Neural cell (in vitro differentiated cells): ENCODE data around the gene SLC4A4. TPM values are rescaled to one million over a fixed set of nuclear protein-coding genes. Genes with fewer than 3 reads are reported as not detected.

Experiments used
- H2AFZ ChIP-seq: fragments of 200-600, 300-800 bp; sonication (generic), shearing (Covaris generic); 2 replicates; pipeline ENCODE4 v1.6.0; 2014; ENCODE audit warnings: low read depth, mild to moderate bottlenecking, antibody characterized with exemption, low read length, moderate library complexity
- H3F3A ChIP-seq: fragments of 200-600 bp; shearing (Covaris generic); 2 replicates; pipeline ENCODE4 v1.6.1; 2016; ENCODE audit warnings: mild to moderate bottlenecking, moderate library complexity, mixed read lengths, antibody characterized with exemption, low read length; ENCODE audit not compliant: insufficient read depth, poor library complexity, severe bottlenecking
- H3K27ac ChIP-seq: fragments of 200-600, 300-800 bp; sonication (generic), shearing (Covaris generic); 2 replicates; pipeline ENCODE4 v1.5.1; 2014; ENCODE audit warnings: mild to moderate bottlenecking, low read length, moderate library complexity
- H3K27me3 ChIP-seq: fragments of 300-800, 200-600 bp; sonication (generic), shearing (Covaris generic); 2 replicates; pipeline ENCODE4 v1.6.0; 2014; ENCODE audit warnings: mild to moderate bottlenecking, low read depth, low read length, moderate library complexity; ENCODE audit not compliant: insufficient read depth
- H3K36me3 ChIP-seq: fragments of 300-800, 200-600 bp; sonication (generic), shearing (Covaris generic); 2 replicates; pipeline ENCODE4 v1.5.1; 2014; ENCODE audit warnings: mild to moderate bottlenecking, antibody characterized with exemption, low read length, moderate library complexity; ENCODE audit not compliant: insufficient read depth
- H3K4me2 ChIP-seq: fragments of 300-800, 200-600 bp; sonication (generic), shearing (Covaris generic); 2 replicates; pipeline ENCODE4 v1.6.0; 2014; ENCODE audit warnings: mild to moderate bottlenecking, low read length
- H3K4me3 ChIP-seq: fragments of 300-800, 200-600 bp; sonication (generic), shearing (Covaris generic); 2 replicates; pipeline ENCODE4 v1.5.1; 2014; ENCODE audit warnings: mild to moderate bottlenecking, low read length, moderate library complexity
- H3K79me2 ChIP-seq: fragments of 200-600 bp; shearing (Covaris generic); replicated peaks from 2 replicates; pipeline ENCODE4 v1.6.0; 2014; ENCODE audit warnings: mild to moderate bottlenecking, low read length, moderate library complexity; ENCODE audit not compliant: insufficient read depth
- H3K9ac ChIP-seq: fragments of 300-800, 200-600 bp; sonication (generic), shearing (Covaris generic); 2 replicates; pipeline ENCODE4 v1.6.1; 2016; ENCODE audit warnings: mild to moderate bottlenecking, low read length, mixed read lengths
- H3K9me2 ChIP-seq: fragments of 200-600 bp; shearing (Covaris generic); 2 replicates; pipeline ENCODE4 v1.6.1; 2016; ENCODE audit warnings: mild to moderate bottlenecking, low read length, mixed read lengths; ENCODE audit not compliant: insufficient read depth
- H3K9me3 ChIP-seq: fragments of 200-600, 300-800 bp; sonication (generic), shearing (Covaris generic); 2 replicates; pipeline ENCODE4 v1.6.1; 2016; ENCODE audit warnings: mild to moderate bottlenecking, mixed run types, low read length, moderate library complexity, mixed read lengths
- H4K20me1 ChIP-seq: fragments of 200-600 bp; shearing (Covaris generic); 2 replicates; pipeline ENCODE4 v1.6.1; 2016; ENCODE audit warnings: mild to moderate bottlenecking, mixed run types; ENCODE audit not compliant: insufficient read depth
- EP300 ChIP-seq: fragments of 450-650 bp; conservative IDR thresholded peaks from 2 replicates; pipeline ENCODE4 v1.6.1; 2014; ENCODE audit warnings: antibody characterized with exemption, mild to moderate bottlenecking, moderate library complexity; ENCODE audit not compliant: poor library complexity, severe bottlenecking
- EZH2 ChIP-seq: fragments of 200-600, 300-800 bp; shearing (Covaris generic), sonication (generic); IDR thresholded peaks from 2 replicates; pipeline ENCODE4 v1.6.1; 2014; ENCODE audit warnings: antibody characterized with exemption, low read length, borderline replicate concordance, mild to moderate bottlenecking; ENCODE audit not compliant: insufficient read depth, poor library complexity, severe bottlenecking
- MXI1 ChIP-seq: fragments of 450-650 bp; conservative IDR thresholded peaks from 2 replicates; pipeline ENCODE4 v1.6.1; 2014; ENCODE audit warnings: antibody characterized with exemption, mild to moderate bottlenecking; ENCODE audit not compliant: poor library complexity, severe bottlenecking
- POLR2AphosphoS5 ChIP-seq: IDR thresholded peaks from 2 replicates; pipeline ENCODE4 v1.6.1; 2012
- RAD21 ChIP-seq: fragments of 450-650 bp; conservative IDR thresholded peaks from 2 replicates; pipeline ENCODE4 v1.6.1; 2014; ENCODE audit warnings: antibody characterized with exemption, mild to moderate bottlenecking, moderate library complexity
- REST ChIP-seq: IDR thresholded peaks from 2 replicates; pipeline ENCODE4 v1.6.1; 2012; ENCODE audit warnings: borderline replicate concordance
- SMC3 ChIP-seq: fragments of 450-650 bp; conservative IDR thresholded peaks from 2 replicates; pipeline ENCODE4 v1.6.1; 2014; ENCODE audit warnings: antibody characterized with exemption, mild to moderate bottlenecking, moderate library complexity; ENCODE audit not compliant: poor library complexity
- TAF1 ChIP-seq: IDR thresholded peaks from 2 replicates; pipeline ENCODE4 v1.6.1; 2012; ENCODE audit warnings: low read depth
- polyA plus RNA-seq: library from polyadenylated mRNA; depleted of rRNA; stranded (reverse); fragments of >200 nt; gene quantifications from 2 replicates; pipeline ENCODE4 v1.2.3, GENCODE V29; 2014
- TF ChIP-seq, protein P1 (sequence below): fragments of 450-650 bp; IDR thresholded peaks from 2 replicates; pipeline ENCODE4 v1.5.1; 2014; ENCODE audit warnings: antibody characterized with exemption, mild to moderate bottlenecking, moderate library complexity; ENCODE audit not compliant: poor library complexity, severe bottlenecking

Gene SLC4A4
- polyA plus RNA-seq, 1 donor from 2014 or later, result 9.2 TPM

DNA sequence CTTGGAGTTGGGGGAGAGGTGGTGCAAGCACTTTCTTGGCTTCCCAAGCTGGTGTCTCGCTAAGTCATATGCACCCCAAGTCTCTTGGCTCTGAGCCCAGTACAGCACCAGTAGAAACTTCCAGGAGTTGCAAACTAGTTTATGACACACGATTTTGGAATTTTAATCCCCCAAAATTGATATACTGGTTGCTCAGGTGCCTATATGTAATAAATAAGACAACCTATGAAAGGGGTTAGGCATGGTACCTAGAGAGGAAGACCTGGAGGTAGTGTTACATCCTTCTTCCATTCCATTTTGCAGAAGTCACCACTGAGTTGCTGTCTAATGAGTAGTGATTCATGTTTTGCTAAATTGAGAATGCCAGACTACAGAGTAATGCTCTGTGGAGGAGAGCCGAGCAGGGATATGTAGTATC, 4.3 kb upstream of the SLC4A4 start:
- no peaks in the 10 kb centered on the region for H3K9me2 ChIP-seq
- H2AFZ ChIP-seq, result no peak overlapping the region
- H3K27ac ChIP-seq, result no peak overlapping the region
- H4K20me1 ChIP-seq, result no peaks in the 10 kb centered on the region
- no peaks in the 10 kb centered on the region for H3K9me3 ChIP-seq
- H3K4me3 ChIP-seq, result no peak overlapping the region
- no peaks in the 10 kb centered on the region for H3K27me3 ChIP-seq
- no peak for TF ChIP-seq TAF1
- TF ChIP-seq REST, result no peak
- no peak for TF ChIP-seq EZH2
- TF ChIP-seq, protein P1, sequence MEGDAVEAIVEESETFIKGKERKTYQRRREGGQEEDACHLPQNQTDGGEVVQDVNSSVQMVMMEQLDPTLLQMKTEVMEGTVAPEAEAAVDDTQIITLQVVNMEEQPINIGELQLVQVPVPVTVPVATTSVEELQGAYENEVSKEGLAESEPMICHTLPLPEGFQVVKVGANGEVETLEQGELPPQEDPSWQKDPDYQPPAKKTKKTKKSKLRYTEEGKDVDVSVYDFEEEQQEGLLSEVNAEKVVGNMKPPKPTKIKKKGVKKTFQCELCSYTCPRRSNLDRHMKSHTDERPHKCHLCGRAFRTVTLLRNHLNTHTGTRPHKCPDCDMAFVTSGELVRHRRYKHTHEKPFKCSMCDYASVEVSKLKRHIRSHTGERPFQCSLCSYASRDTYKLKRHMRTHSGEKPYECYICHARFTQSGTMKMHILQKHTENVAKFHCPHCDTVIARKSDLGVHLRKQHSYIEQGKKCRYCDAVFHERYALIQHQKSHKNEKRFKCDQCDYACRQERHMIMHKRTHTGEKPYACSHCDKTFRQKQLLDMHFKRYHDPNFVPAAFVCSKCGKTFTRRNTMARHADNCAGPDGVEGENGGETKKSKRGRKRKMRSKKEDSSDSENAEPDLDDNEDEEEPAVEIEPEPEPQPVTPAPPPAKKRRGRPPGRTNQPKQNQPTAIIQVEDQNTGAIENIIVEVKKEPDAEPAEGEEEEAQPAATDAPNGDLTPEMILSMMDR, result no peak
- no peak for TF ChIP-seq RAD21
- no peak for TF ChIP-seq MXI1
- TF ChIP-seq POLR2AphosphoS5, result no peak
- no peak for TF ChIP-seq SMC3
- TF ChIP-seq EP300, result no peak
- H3K36me3 ChIP-seq, result no peaks in the 10 kb centered on the region
- H3K4me2 ChIP-seq, result no peak overlapping the region
- no peaks in the 10 kb centered on the region for H3F3A ChIP-seq
- no peak overlapping the region for H3K9ac ChIP-seq
- no peaks in the 10 kb centered on the region for H3K79me2 ChIP-seq

DNA sequence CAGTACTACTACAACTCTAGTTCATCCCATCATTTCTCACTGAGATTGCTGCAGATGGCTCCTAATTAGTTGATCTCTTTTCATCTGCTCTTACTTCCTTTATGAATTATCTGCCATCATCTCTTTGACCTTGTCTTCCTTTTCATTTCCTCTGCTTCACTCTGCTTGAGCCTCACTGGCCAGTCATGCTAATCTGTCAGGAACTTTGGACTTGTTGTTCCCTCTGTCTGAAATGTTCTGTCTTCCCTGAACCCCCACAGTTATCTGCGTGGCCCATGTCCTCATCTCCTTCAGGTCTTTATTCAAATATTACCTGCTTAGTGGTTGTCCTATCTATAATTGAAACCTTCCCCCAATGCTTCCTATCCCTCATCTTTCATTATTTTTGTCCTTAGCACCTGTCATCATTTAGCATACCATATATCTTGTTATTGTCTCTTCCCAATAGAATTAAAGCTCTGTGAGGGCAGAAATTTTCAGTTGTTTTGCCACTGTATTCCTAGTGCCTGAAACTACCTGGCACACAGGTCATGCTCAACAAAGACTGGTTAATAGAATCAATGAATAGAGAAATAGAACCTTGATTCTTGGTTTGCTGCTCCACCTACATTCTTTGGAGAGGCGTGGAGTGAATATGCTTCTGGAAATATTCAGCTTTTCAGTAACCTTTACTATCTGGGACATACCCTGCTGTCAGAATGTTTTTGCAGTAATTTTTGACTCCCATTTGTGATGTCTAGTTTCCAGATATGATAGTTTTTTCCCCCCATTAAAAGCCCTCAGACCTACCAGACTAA, 5.0 kb downstream of the SLC4A4 start:
- H3K9me3 ChIP-seq, result no peaks in the 10 kb centered on the region
- TF ChIP-seq POLR2AphosphoS5 (no peak), REST (no peak), SMC3 (no peak), RAD21 (no peak)
- TF ChIP-seq, protein P1, result no peak
- no peaks in the 10 kb centered on the region for H3K9me2 ChIP-seq
- no peaks in the 10 kb centered on the region for H3K36me3 ChIP-seq
- H3K9ac ChIP-seq, result no peak overlapping the region
- no peak overlapping the region for H3K27ac ChIP-seq
- H3F3A ChIP-seq, result no peaks in the 10 kb centered on the region
- no peak overlapping the region for H2AFZ ChIP-seq
- H4K20me1 ChIP-seq, result no peaks in the 10 kb centered on the region
- no peaks in the 10 kb centered on the region for H3K27me3 ChIP-seq
- no peak overlapping the region for H3K4me2 ChIP-seq
- no peak overlapping the region for H3K4me3 ChIP-seq
- no peaks in the 10 kb centered on the region for H3K79me2 ChIP-seq
